Renal cortical epithelial cell (primary cell): ENCODE measurements around the gene LIN28A. TPM values are rescaled to one million over a fixed set of nuclear protein-coding genes. Genes with fewer than 3 reads are reported as not detected.
A peak's percentile ranks its signal among the peaks of the same experiment; 100 is the strongest.

Experiments
- DNase-seq: peaks from one replicate; pipeline ENCODE4 v3.0.0-alpha.2; 2011; ENCODE audit warnings: low read depth
- total RNA-seq: library from RNA; depleted of rRNA; stranded (reverse); fragments of >200 nt; gene quantifications from 2 replicates; pipeline ENCODE4 v1.2.3, GENCODE V29; 2014

LIN28A gene
- total RNA-seq, 1 donor from 2014 or later, result not detected

- DNase-seq, result peak; percentile 76
Observed at GRCh38 chr1:26387447-26387846, 23.2 kb upstream of the LIN28A start.

- peak; percentile 30 for DNase-seq
Observed at GRCh38 chr1:26388791-26389445, 21.7 kb upstream of the LIN28A start.

- DNase-seq, result no peak
Observed at GRCh38 chr1:26389604-26390247, 20.9 kb upstream of the LIN28A start.

GRCh38 chr1:26391450-26391849, 19.2 kb upstream of the LIN28A start:
- DNase-seq, result peak; percentile 50

GRCh38 chr1:26395754-26396153, 14.9 kb upstream of the LIN28A start:
- DNase-seq, result no peak

GRCh38 chr1:26399034-26399433, 11.6 kb upstream of the LIN28A start:
- no peak for DNase-seq

- DNase-seq, result no peak
Observed at GRCh38 chr1:26401891-26402290, 8.7 kb upstream of the LIN28A start.

- no peak for DNase-seq
Observed at GRCh38 chr1:26403656-26404055, 7.0 kb upstream of the LIN28A start.

- peak; percentile 20 for DNase-seq
Observed at GRCh38 chr1:26404641-26405040, 6.0 kb upstream of the LIN28A start.

GRCh38 chr1:26405281-26405915, 5.2 kb upstream of the LIN28A start:
- DNase-seq, result no peak

- peak; percentile 55 for DNase-seq
Observed at GRCh38 chr1:26408604-26409003, 2.0 kb upstream of the LIN28A start.

- DNase-seq, result no peak
Observed at GRCh38 chr1:26409191-26409807, 1.3 kb upstream of the LIN28A start.

- no peak for DNase-seq
Observed at GRCh38 chr1:26411624-26412074, 1.0 kb downstream of the LIN28A start.

GRCh38 chr1:26412180-26412840, 1.7 kb downstream of the LIN28A start:
- DNase-seq, result no peak

GRCh38 chr1:26413031-26413430, 2.4 kb downstream of the LIN28A start:
- DNase-seq, result no peak

- DNase-seq, result peak; percentile 53
Observed at GRCh38 chr1:26417111-26417759, 6.6 kb downstream of the LIN28A start.

GRCh38 chr1:26418865-26419349, 8.3 kb downstream of the LIN28A start:
- DNase-seq, result no peak

GRCh38 chr1:26419494-26419893, 8.9 kb downstream of the LIN28A start:
- no peak for DNase-seq

GRCh38 chr1:26429721-26430120, 19.1 kb downstream of the LIN28A start:
- no peak for DNase-seq

GRCh38 chr1:26431979-26432695, 21.5 kb downstream of the LIN28A start, which contains the start of gene DHDDS:
DHDDS (plus strand) TSS chr1:26432321; CDS start chr1:26432946, 625 bp downstream.
- DNase-seq, result peak; percentile 91

- DNase-seq, result no peak
Observed at GRCh38 chr1:26432793-26433192, 22.2 kb downstream of the LIN28A start.
